MCF 10A (cell line): Measurements from ENCODE around the gene TMEM200A. TPM values are rescaled to one million over a fixed set of nuclear protein-coding genes. Genes with fewer than 3 reads are reported as not detected.

Experiments used
- BruUV-seq: library from RNA; stranded (reverse); fragments of 400-500 nt; replicated peaks from 2 replicates; lab custom pipeline; 2021; lab: Mats Ljungman, UMichigan
- CTCF ChIA-PET: fragments of 300-600 bp; sonication (Branson Sonifier 250); formaldehyde crosslinking; extraction: SDS; loops from one replicate; lab custom pipeline; 2021; ENCODE audit warnings: antibody characterized with exemption, inconsistent platforms; lab: Yijun Ruan, JAX
- POLR2A ChIA-PET: fragments of 300-600, 350-650 bp; sonication (Branson Sonifier 250); formaldehyde crosslinking; extraction: SDS; loops from one replicate; lab custom pipeline; 2020; ENCODE audit warnings: antibody characterized with exemption, inconsistent platforms; lab: Yijun Ruan, JAX
- DNase-seq: peaks from one replicate; pipeline ENCODE4 v3.0.0-alpha.2; 2018; ENCODE audit not compliant: unreplicated experiment
- H3K27ac Mint-ChIP-seq: one replicate; pipeline ENCODE4 v1.8.0; 2022; ENCODE audit warnings: mild to moderate bottlenecking, low read depth, mixed read lengths; ENCODE audit not compliant: unreplicated experiment
- H3K27me3 Mint-ChIP-seq: one replicate; pipeline ENCODE4 v1.8.0; 2022; ENCODE audit warnings: mixed read lengths; ENCODE audit not compliant: insufficient read depth, unreplicated experiment
- H3K36me3 Mint-ChIP-seq: one replicate; pipeline ENCODE4 v1.8.0; 2022; ENCODE audit warnings: mild to moderate bottlenecking, moderate library complexity, mixed read lengths; ENCODE audit not compliant: insufficient read depth, unreplicated experiment
- H3K4me1 Mint-ChIP-seq: one replicate; pipeline ENCODE4 v1.8.0; 2022; ENCODE audit warnings: mixed read lengths; ENCODE audit not compliant: insufficient read depth, unreplicated experiment
- H3K4me3 Mint-ChIP-seq: one replicate; pipeline ENCODE4 v1.8.0; 2022; ENCODE audit warnings: mild to moderate bottlenecking, moderate library complexity, mixed read lengths; ENCODE audit not compliant: unreplicated experiment
- H3K9me3 Mint-ChIP-seq: one replicate; pipeline ENCODE4 v1.8.0; 2022; ENCODE audit warnings: mixed read lengths; ENCODE audit not compliant: unreplicated experiment
- CTCF ChIP-seq: fragments of 200-600 bp; IDR thresholded peaks from one replicate; pipeline ENCODE4 v1.8.0; 2022; ENCODE audit warnings: antibody characterized with exemption, mild to moderate bottlenecking; ENCODE audit not compliant: unreplicated experiment
- intact Hi-C: fragments of 100-400 bp; cut with micrococcal nuclease; formaldehyde crosslinking; loops from 2 replicates; pipeline ENCODE4 v1.14.1; 2022
- total RNA-seq: library from RNA; stranded (reverse); gene quantifications from 2 replicates; pipeline ENCODE4 v1.2.3, GENCODE V29; 2022

TMEM200A gene
- total RNA-seq, 1 experiment from 2014 or later: not detected

GRCh38 chr6:130485870-130486269, 120.1 kb downstream of the TMEM200A start:
- CTCF ChIA-PET: interaction anchor here (0.7 kb wide), 1 partner anchor 13 kb away, joined by 4 read pairs; no protein-coding TSS in a partner anchor
- POLR2A ChIA-PET: no interaction called here
- intact Hi-C loops: no loop called here
- no peaks in the 10 kb centered on the region for H3K27me3 Mint-ChIP-seq
- DNase-seq: no peak
- H3K36me3 Mint-ChIP-seq: no peaks in the 10 kb centered on the region
- H3K27ac Mint-ChIP-seq: no peak overlapping the region
- no TSS peak for BruUV-seq
- H3K9me3 Mint-ChIP-seq: no peaks in the 10 kb centered on the region
- peaks cover 5% of the 10 kb centered on the region for H3K4me1 Mint-ChIP-seq
- H3K4me3 Mint-ChIP-seq: no peak overlapping the region
- no peak for TF ChIP-seq CTCF

GRCh38 chr6:130486417-130486816, 120.6 kb downstream of the TMEM200A start:
- no peak for DNase-seq
- BruUV-seq: no TSS peak
- Mint-ChIP-seq H3K27ac (no peak overlapping the region), H3K9me3 (no peaks in the 10 kb centered on the region), H3K4me3 (no peak overlapping the region), H3K4me1 (peaks cover 5% of the 10 kb centered on the region), H3K27me3 (no peaks in the 10 kb centered on the region), H3K36me3 (no peaks in the 10 kb centered on the region)
- intact Hi-C loops: no loop called here
- POLR2A ChIA-PET: no interaction called here
- no peak for TF ChIP-seq CTCF
- CTCF ChIA-PET: interaction anchor here (0.7 kb wide), 1 partner anchor 13 kb away, joined by 4 read pairs; no protein-coding TSS in a partner anchor

GRCh38 chr6:130489514-130489913, 123.7 kb downstream of the TMEM200A start:
- Mint-ChIP-seq H3K4me1 (no peaks in the 10 kb centered on the region), H3K27me3 (no peaks in the 10 kb centered on the region), H3K9me3 (no peaks in the 10 kb centered on the region), H3K4me3 (no peak overlapping the region), H3K36me3 (no peaks in the 10 kb centered on the region), H3K27ac (no peak overlapping the region)
- intact Hi-C loops: no loop called here
- no TSS peak for BruUV-seq
- no peak for TF ChIP-seq CTCF
- POLR2A ChIA-PET: interaction anchor here (0.6 kb wide), 1 partner anchor 165 kb away, joined by 4 read pairs; no protein-coding TSS in a partner anchor
- no peak for DNase-seq
- CTCF ChIA-PET: interaction anchor here (0.6 kb wide), 1 partner anchor 172 kb away, joined by 3 read pairs; no protein-coding TSS in a partner anchor

Other genes with a start within 250 kb of the TMEM200A start
- not detected in 2 replicates for gene SAMD3, start 143.1 kb upstream of the TMEM200A start, total RNA-seq